ENCODE measurements around the gene RUFY4. TPM values are rescaled to one million over a fixed set of nuclear protein-coding genes. Genes with fewer than 3 reads are reported as not detected.

The RUFY4 gene
- total and polyA plus RNA-seq, 8 donors = 0.08 to 0.31 TPM; not detected in 6

- DNase-seq (peak in 1 of 6 donors; percentile 3), FAIRE-seq (no peak), ATAC-seq (no peak)
- intact Hi-C loops (cut with DNase I) = no loop called here
- Histone ChIP-seq H3K27me3 (no peaks in the 10 kb centered on the region), H3K4me1 (peaks cover 0 to 12% (median 9%) of the 10 kb centered on the region in 3 donors), H3K36me3 (no peaks in the 10 kb centered on the region), H3K27ac (no peak overlapping the region), H3K9me3 (no peaks in the 10 kb centered on the region), H3K4me3 (no peak overlapping the region)
- TF ChIP-seq CTCF (IDR thresholded peaks at IDR 0.05) = no peak
- 93 to 96% methylated on average over 6 of the region's 6 CpGs for WGBS, 2 donors
Measured at GRCh38 chr2:218027426-218028188, 41.4 kb upstream of the RUFY4 start.

DNA sequence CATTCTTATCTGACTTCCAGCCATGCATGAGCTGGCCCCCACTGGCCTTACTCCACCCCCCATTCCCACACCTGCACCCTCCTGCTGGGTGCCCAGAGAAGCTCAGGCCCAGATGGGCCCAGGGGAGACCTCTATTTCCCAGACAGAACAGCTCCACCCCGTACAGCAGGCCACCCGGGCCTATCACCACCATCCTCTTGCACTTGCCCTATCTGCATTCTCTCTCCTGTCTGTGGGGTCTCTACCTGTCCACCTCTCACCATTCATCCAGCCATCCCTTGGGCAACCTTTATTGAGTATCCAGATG lies 40.9 kb upstream of the RUFY4 start:
- no peaks in the 10 kb centered on the region for H3K27me3 ChIP-seq
- FAIRE-seq (no peak), DNase-seq (peak in 1 of 6 donors; percentile 47), ATAC-seq (no peak)
- no peaks in the 10 kb centered on the region for H3K36me3 ChIP-seq
- 81 to 91% methylated on average over 2 of the region's 2 CpGs for WGBS, 2 donors
- peaks cover 0 to 12% (median 9%) of the 10 kb centered on the region in 3 donors for H3K4me1 ChIP-seq
- no peak for TF ChIP-seq CTCF (IDR thresholded peaks at IDR 0.05)
- no peaks in the 10 kb centered on the region for H3K9me3 ChIP-seq
- no peak overlapping the region for H3K4me3 ChIP-seq
- intact Hi-C loops (cut with DNase I) = no loop called here
- H3K27ac ChIP-seq = no peak overlapping the region

GRCh38 chr2:218028562-218029348 lies 40.3 kb upstream of the RUFY4 start:
- WGBS, 2 donors = 32 to 51% methylated on average over 6 of the region's 6 CpGs
- FAIRE-seq (no peak), ATAC-seq (peak in 3 of 4 donors; percentile 27 to 40 (median 39)), DNase-seq (peak in 3 of 6 donors; percentile 23 to 59 (median 54))
- TF ChIP-seq CTCF (IDR thresholded peaks at IDR 0.05) = no peak
- Histone ChIP-seq H3K27ac (no peak overlapping the region), H3K27me3 (no peaks in the 10 kb centered on the region), H3K4me3 (no peak overlapping the region), H3K36me3 (no peaks in the 10 kb centered on the region), H3K9me3 (no peaks in the 10 kb centered on the region), H3K4me1 (peaks cover 0 to 12% (median 9%) of the 10 kb centered on the region in 3 donors)
- intact Hi-C loops (cut with DNase I) = no loop called here

DNA sequence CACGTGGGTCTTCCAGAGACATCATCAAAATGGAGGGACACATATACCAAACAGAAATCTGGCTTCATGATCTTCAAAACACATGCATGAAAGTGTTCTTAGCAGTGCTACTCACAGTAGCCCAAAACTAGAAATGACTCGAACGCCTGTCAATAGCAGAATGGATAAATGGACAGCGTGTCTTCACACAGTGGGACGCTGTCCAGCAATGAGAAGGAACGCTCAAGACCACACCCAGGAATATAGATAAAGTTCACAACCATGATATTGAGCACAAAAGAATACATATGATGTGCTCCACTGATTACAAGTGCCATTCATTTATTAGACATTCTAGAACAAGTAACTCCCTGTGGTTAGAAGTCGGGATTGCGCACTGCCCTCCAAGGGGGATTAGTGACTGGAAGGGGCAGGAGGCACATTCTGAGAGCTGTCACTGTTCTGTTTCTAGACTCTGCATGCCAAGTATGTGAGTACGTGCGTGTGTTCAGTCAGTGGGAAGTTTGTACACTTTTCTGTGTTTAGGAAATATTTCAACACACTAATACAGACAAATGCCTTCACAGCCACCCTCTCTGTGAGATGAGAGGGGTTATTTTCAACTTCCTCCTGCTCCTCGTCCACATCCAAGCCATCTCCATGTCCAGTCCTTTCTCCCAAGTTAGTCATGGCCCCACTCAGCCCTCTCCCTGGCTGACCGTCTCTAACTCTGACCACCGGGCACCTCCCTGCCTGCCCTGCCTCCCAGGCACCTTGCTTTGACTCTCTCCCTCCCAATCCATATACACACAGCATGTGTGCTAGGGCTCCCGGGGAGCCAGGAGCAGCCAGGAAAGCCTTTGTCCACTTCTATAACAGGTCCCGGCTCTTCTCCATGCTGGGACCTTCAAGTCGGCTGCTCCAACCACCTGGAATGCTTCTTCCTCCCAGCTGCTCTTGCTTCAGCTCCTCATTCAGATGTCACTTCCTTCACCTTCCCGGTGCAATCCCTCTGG lies 39.4 kb upstream of the RUFY4 start:
- ATAC-seq (no peak), DNase-seq (peak in 2 of 6 donors; percentile 6 to 14), FAIRE-seq (no peak)
- no peaks in the 10 kb centered on the region for H3K36me3 ChIP-seq
- intact Hi-C loops (cut with DNase I) = loop anchor here in 2 of 3 donors (5.0 to 10.0 kb wide), 2 partner anchors 235 to 237 kb away; no protein-coding TSS in a partner anchor
- WGBS, 2 donors = 85 to 89% methylated on average over 17 of the region's 17 CpGs
- H3K27ac ChIP-seq = no peak overlapping the region
- H3K4me3 ChIP-seq = no peak overlapping the region
- H3K4me1 ChIP-seq = peaks cover 0 to 12% (median 12%) of the 10 kb centered on the region in 3 donors
- H3K9me3 ChIP-seq = no peaks in the 10 kb centered on the region
- no peak for TF ChIP-seq CTCF (IDR thresholded peaks at IDR 0.05)
- H3K27me3 ChIP-seq = no peaks in the 10 kb centered on the region

Measured in pancreas (tissue), 10 donors.